Kidney (tissue), 14 donors: Measurements from ENCODE around the gene SPON1. TPM values are rescaled to one million over a fixed set of nuclear protein-coding genes. Genes with fewer than 3 reads are reported as not detected.
"Not testable (repeated sequence)": the region's sequence is repeated elsewhere in the genome, so short reads cannot be mapped to it uniquely, and the experiment has no call there.

Experiments used
- DNase-seq, 5 donors: peaks; one replicate each; pipeline ENCODE4 v3.0.0-alpha.2; 2013 to 2020
- FAIRE-seq: peaks from 2 replicates; lab custom pipeline; 2012; peaks lifted over from hg19 to GRCh38; lab: Jason Lieb, UNC
- H3K27ac ChIP-seq, 2 donors: one replicate each; pipeline ENCODE4 v1.7.0; 2013; ENCODE audit warnings: low read depth in 2 of 2, low read length in 2 of 2, inconsistent platforms in 1 of 2
- H3K27me3 ChIP-seq: one replicate; pipeline ENCODE4 v1.7.1; 2013; ENCODE audit warnings: low read length, inconsistent platforms; ENCODE audit not compliant: control insufficient read depth, insufficient read depth
- H3K36me3 ChIP-seq, 3 donors: one replicate each; pipeline versions ENCODE4 v1.7.0 to v1.7.1; 2013; ENCODE audit warnings: low read length in 3 of 3, control low read depth in 1 of 3, inconsistent platforms in 1 of 3; ENCODE audit not compliant: insufficient read depth in 3 of 3, control insufficient read depth in 2 of 3
- H3K4me1 ChIP-seq, 3 donors: one replicate each; pipeline versions ENCODE4 v1.7.0 to v1.7.1; 2013; ENCODE audit warnings: low read length in 3 of 3, inconsistent platforms in 1 of 3, low read depth in 1 of 3; ENCODE audit not compliant: control insufficient read depth in 2 of 3, insufficient read depth in 2 of 3
- H3K4me3 ChIP-seq, 3 donors: one replicate each; pipeline versions ENCODE4 v1.7.0 to v1.8.1; 2013; ENCODE audit warnings: low read length in 3 of 3, control low read depth in 1 of 3, inconsistent platforms in 1 of 3
- H3K9ac ChIP-seq, 3 donors: one replicate each; pipeline versions ENCODE4 v1.7.0 to v1.7.1; 2013; ENCODE audit warnings: low read length in 3 of 3, control low read depth in 1 of 3, inconsistent platforms in 1 of 3
- H3K9me3 ChIP-seq, 3 donors: one replicate each; pipeline versions ENCODE4 v1.7.0 to v1.7.1; 2013; ENCODE audit warnings: low read length in 3 of 3, control low read depth in 1 of 3, inconsistent platforms in 1 of 3; ENCODE audit not compliant: control insufficient read depth in 2 of 3, insufficient read depth in 1 of 3
- CTCF ChIP-seq: IDR thresholded peaks from 3 replicates; pipeline ENCODE4 v1.5.1; 2012; ENCODE audit warnings: mild to moderate bottlenecking, moderate library complexity, borderline replicate concordance; ENCODE audit not compliant: insufficient read depth; ENCODE audit errors: extremely low read depth
- intact Hi-C: fragments of 100-400 bp; cut with DNase I; formaldehyde crosslinking; loops from one replicate; pipeline ENCODE4 v1.11.1; 2022
- polyA plus RNA-seq: library from polyadenylated mRNA; stranded (reverse); fragments of 350-450 nt; fragmentation: Illumina TruSeq; extraction: RNeasy Lipid Tissue Mini Kit (QIAGEN cat#74804); gene quantifications from one replicate; pipeline ENCODE4 v1.2.3, GENCODE V29; 2014; ENCODE audit warnings: low read depth, low replicate concordance; ENCODE audit not compliant: insufficient read depth
- total RNA-seq: library from RNA; stranded (reverse); fragmentation: NEBNext Ultra II Directional; extraction: Animal tissue kit (Norgen Biotek cat#: 25700); gene quantifications from one replicate; pipeline ENCODE4 v1.2.1, GENCODE V29; 2021
- donor health status: control.
- donor health status: control.
- donor health status: control.
- donor health status: control.
- donor health status: control.
- donor health status: DM: yes; HTN: yes; CAD: no.
- donor health status: Normal renal cell carcinoma (clear cell type).

Gene SPON1
- total and polyA plus RNA-seq, 2 donors from 2014 or later: 3.8 to 77.9 TPM

GRCh38 chr11:13983081-13983751 lies 20.7 kb downstream of the SPON1 start:
- FAIRE-seq: no peak
- no peak for TF ChIP-seq CTCF
- no peak overlapping the region for H3K9ac ChIP-seq

DNA sequence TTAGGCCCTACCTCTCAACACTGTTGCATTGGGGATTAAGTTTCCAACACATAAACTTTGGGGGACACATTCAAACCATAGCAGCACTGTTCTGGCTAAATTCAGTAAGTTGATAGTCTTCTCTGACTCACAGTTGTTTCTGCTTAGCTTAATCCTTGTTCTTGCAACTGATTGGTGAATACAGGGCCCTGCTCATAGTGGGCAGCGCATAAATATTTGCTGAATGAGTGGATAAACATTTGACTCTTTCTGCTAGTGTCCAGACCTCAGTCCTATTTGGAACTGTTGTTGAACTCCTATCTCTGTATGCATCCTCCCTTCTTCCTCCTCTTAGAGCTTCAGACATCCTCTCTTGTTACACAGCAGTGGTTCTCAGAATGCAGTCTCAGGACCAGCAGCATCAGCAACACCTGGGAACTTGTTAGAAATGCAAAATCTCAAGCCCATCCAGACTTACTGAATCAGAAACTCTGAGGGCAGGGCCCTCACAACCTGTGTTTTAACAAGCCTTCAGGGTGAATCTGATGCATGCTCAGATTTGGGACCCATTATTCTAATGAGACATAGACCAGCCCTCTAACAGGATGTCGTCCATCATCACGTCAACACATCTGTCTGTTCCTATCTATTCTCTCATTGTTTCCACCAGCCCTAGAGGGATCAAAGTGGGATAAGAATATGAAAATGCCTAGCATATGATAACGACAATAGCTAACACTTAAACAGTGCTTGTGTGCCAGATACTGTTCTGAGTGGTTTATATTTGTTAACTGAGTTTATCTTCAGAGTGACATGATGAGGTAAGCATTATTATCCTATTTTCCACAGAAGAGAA lies 22.3 kb downstream of the SPON1 start:
- TF ChIP-seq CTCF: no peak
- DNase-seq: no peak
- Histone ChIP-seq H3K4me1 (no peaks in the 10 kb centered on the region), H3K9me3 (no peaks in the 10 kb centered on the region), H3K9ac (no peak overlapping the region), H3K27ac (no peak overlapping the region), H3K27me3 (no peaks in the 10 kb centered on the region), H3K4me3 (no peak overlapping the region), H3K36me3 (no peaks in the 10 kb centered on the region)
- no peak for FAIRE-seq
- intact Hi-C loops: no loop called here

More at GRCh38 chr11:13983081-13983751, 20.7 kb downstream of the SPON1 start:
- intact Hi-C loops: no loop called here
- H3K4me3 ChIP-seq: no peak overlapping the region
- no peaks in the 10 kb centered on the region for H3K36me3 ChIP-seq
- no peaks in the 10 kb centered on the region for H3K27me3 ChIP-seq
- no peaks in the 10 kb centered on the region for H3K9me3 ChIP-seq
- DNase-seq: peak in 4 of 5 donors; percentile 60 to 86 (median 70)
- no peaks in the 10 kb centered on the region for H3K4me1 ChIP-seq
- no peak overlapping the region for H3K27ac ChIP-seq

DNA sequence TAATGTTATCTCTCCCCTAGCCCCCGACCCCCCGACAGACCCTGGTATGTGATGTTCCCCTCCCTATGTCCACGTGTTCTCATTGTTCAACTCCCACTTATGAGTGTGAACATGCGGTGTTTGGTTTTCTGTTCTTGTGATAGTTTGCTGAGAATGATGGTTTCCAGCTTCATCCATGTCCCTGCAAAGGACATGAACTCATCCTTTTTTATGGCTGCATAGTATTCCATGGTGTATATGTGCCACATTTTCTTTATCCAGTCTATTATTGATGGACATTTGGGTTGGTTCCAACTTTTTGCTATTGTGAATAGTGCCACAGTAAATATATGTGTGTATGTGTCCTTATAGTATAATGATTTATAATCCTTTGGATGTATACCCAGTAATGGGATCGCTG lies 24.2 kb downstream of the SPON1 start:
- H3K4me3 ChIP-seq, intact Hi-C loops: not testable (repeated sequence)

GRCh38 chr11:13992158-13992856 lies 29.8 kb downstream of the SPON1 start:
- H3K4me1 ChIP-seq, H3K27me3 ChIP-seq, intact Hi-C loops, H3K9me3 ChIP-seq, H3K27ac ChIP-seq, FAIRE-seq, H3K4me3 ChIP-seq, H3K36me3 ChIP-seq, H3K9ac ChIP-seq: not testable (repeated sequence)
- peak in 4 of 5 donors; percentile 37 to 74 (median 58) for DNase-seq

More for the DNA sequence above, 24.2 kb downstream of the SPON1 start:
- H3K9me3 ChIP-seq, H3K9ac ChIP-seq, H3K36me3 ChIP-seq, DNase-seq, H3K27ac ChIP-seq, H3K4me1 ChIP-seq, H3K27me3 ChIP-seq, FAIRE-seq: not testable (repeated sequence)
